AG08396 (cell line): Measurements from ENCODE around the gene ETF1.

Experiments used
- DNase-seq: peaks from one replicate; pipeline ENCODE4 v3.0.0; 2012; ENCODE audit warnings: low spot score, mixed read lengths

ETF1 gene

GRCh38 chr5:138542956-138543729 lies at the start of gene ETF1:
Gene ETF1, minus strand, starts transcription at chr5:138543236. Its CDS starts 318 bp downstream, at chr5:138542918.
- DNase-seq = peak; percentile 98

GRCh38 chr5:138588013-138588788 lies 45.2 kb upstream of the ETF1 start:
- no peak for DNase-seq

- no peak for DNase-seq
Observed at GRCh38 chr5:138585157-138585556, 42.1 kb upstream of the ETF1 start.

- no peak for DNase-seq
Observed at GRCh38 chr5:138583984-138584637, 41.1 kb upstream of the ETF1 start.

- DNase-seq = no peak
Observed at GRCh38 chr5:138582959-138583358, 39.9 kb upstream of the ETF1 start.

GRCh38 chr5:138580777-138581176 lies 37.7 kb upstream of the ETF1 start:
- DNase-seq = no peak

- no peak for DNase-seq
Observed at GRCh38 chr5:138580001-138580400, 37.0 kb upstream of the ETF1 start.

GRCh38 chr5:138579517-138579863 lies 36.5 kb upstream of the ETF1 start:
- no peak for DNase-seq

GRCh38 chr5:138577452-138577851 lies 34.4 kb upstream of the ETF1 start:
- no peak for DNase-seq

GRCh38 chr5:138575194-138576015 lies 32.4 kb upstream of the ETF1 start, which contains the start of gene HSPA9:
Gene HSPA9, minus strand, starts transcription at chr5:138575401. Its CDS starts 83 bp downstream, at chr5:138575318.
- peak; percentile 99 for DNase-seq

- DNase-seq = peak; percentile 34
Observed at GRCh38 chr5:138574744-138575193, 31.7 kb upstream of the ETF1 start.

- peak; percentile 17 for DNase-seq
Observed at GRCh38 chr5:138573949-138574670, 31.1 kb upstream of the ETF1 start.

- DNase-seq = no peak
Observed at GRCh38 chr5:138573223-138573622, 30.2 kb upstream of the ETF1 start.

GRCh38 chr5:138570871-138571270 lies 27.8 kb upstream of the ETF1 start:
- no peak for DNase-seq

- no peak for DNase-seq
Observed at GRCh38 chr5:138569782-138570181, 26.7 kb upstream of the ETF1 start.

GRCh38 chr5:138568061-138568824 lies 25.2 kb upstream of the ETF1 start:
- no peak for DNase-seq

GRCh38 chr5:138566792-138567191 lies 23.8 kb upstream of the ETF1 start:
- DNase-seq = no peak

GRCh38 chr5:138565100-138565821 lies 22.2 kb upstream of the ETF1 start:
- no peak for DNase-seq

GRCh38 chr5:138564242-138564641 lies 21.2 kb upstream of the ETF1 start:
- no peak for DNase-seq
